Gastroesophageal sphincter (tissue), 3 donors: ENCODE results near the gene OTOGL.

Experiments
- CTCF ChIP-seq, 4 experiments: fragments of 200-600 bp in 2 of 4; fragments of 450-650 bp in 2 of 4; sonication (generic) in 1 of 4; IDR thresholded peaks; one replicate each; pipeline ENCODE4 v1.5.1; 2017 to 2019; ENCODE audit warnings: antibody characterized with exemption in 4 of 4, mild to moderate bottlenecking in 2 of 4, moderate library complexity in 2 of 4
- EP300 ChIP-seq: sonication (generic); formaldehyde crosslinking; IDR thresholded peaks from one replicate; pipeline ENCODE4 v1.6.1; 2017; ENCODE audit warnings: antibody characterized with exemption, mild to moderate bottlenecking
- POLR2A ChIP-seq, 2 donors: fragments of 450-650 bp; IDR thresholded peaks; one replicate each; pipeline ENCODE4 v1.6.1; 2017; ENCODE audit warnings: antibody characterized with exemption in 2 of 2, mild to moderate bottlenecking in 2 of 2, moderate library complexity in 1 of 2
- POLR2AphosphoS5 ChIP-seq: sonication (generic); formaldehyde crosslinking; IDR thresholded peaks from one replicate; pipeline ENCODE4 v1.6.1; 2017; ENCODE audit warnings: antibody characterized with exemption

DNA sequence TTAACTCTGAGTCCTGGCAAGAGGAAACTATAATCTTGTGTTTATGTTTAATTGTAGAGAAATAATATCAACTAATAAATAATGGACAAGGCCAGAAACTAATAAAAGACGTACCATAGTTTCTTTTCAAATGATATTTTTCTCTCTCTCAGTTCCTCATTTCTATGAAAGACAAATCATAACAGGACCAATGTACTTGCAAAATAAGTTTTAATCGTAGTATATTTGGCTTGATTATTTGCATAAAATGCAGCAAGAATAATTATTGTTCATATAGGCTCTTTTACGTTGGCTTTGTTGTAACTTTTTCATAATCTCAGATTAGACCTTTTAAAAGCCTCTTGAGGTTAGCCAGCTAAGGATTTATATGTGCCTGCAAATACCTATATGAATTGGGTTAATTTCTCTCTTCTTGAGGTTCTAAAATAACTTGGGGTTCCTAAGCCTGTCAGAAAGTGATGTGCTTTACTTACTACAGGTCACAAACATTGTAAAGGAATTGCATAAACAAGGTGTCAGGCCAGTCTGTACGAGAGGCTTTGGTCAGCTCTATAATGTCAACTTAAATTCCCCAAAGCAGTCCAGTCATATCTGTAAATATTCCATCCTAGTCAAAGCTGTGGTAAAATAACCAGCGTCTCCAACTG is 191.9 kb downstream of the OTOGL start:
- TF ChIP-seq CTCF (IDR thresholded peaks at IDR 0.05) (no peak), EP300 (no peak), POLR2AphosphoS5 (no peak), POLR2A (IDR thresholded peaks at IDR 0.05) (no peak)
